GM21576 (cell line): ENCODE measurements around the gene CAMK1D.
"Not testable (repeated sequence)": the region's sequence is repeated elsewhere in the genome, so short reads cannot be mapped to it uniquely, and the experiment has no call there.

ENCODE experiments used
- ATAC-seq: cut with Tn5 transposase; IDR thresholded peaks from one replicate; pipeline ENCODE4 v1.9.1; 2021; ENCODE audit warnings: mild to moderate bottlenecking, moderate library complexity; ENCODE audit not compliant: unreplicated experiment

Gene CAMK1D

DNA sequence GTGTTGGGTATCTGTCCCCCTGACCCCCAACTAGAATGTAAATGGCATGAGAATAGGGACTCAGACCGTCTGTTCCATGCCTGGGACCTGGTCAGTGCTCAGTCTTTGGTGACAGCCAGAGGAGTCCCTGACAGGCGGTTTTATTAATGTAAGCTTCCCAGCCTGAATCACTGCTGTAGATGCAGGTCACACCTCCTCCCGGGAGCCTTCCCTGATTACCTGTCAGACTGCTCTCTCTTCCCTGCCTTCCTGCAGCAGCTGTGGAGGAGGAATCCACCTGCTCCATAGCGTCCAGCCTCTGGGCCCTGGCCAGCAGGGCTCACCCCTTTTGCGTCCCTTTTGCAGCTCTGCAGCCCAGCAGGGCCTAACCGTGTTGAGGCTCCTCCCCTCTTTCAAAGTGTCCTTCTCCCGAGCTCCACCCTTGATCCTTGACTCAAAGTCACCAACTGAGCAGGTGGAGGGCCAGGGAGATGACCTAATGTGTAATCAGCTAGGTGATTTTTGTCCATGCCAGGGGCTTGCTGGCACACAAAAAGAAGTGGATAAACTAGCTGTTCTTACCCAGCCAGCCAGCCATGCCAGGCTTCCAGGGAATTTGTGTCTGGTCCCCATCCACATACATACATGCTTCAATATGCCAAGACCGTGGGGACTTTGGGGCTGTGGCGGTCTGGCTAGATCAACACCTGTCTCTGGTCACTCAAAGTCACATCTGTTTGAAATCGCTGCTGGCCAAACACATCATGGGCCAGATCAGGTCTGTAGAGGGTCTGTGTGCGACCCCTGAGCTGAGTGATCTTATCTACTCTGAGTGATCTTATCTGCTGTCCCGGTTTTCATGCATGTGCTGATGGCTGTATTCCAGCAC, 457.1 kb downstream of the CAMK1D start:
- ATAC-seq: no peak

GRCh38 chr10:12807096-12807755, 457.9 kb downstream of the CAMK1D start:
- no peak for ATAC-seq

GRCh38 chr10:12808014-12808613, 458.8 kb downstream of the CAMK1D start:
- no peak for ATAC-seq

DNA sequence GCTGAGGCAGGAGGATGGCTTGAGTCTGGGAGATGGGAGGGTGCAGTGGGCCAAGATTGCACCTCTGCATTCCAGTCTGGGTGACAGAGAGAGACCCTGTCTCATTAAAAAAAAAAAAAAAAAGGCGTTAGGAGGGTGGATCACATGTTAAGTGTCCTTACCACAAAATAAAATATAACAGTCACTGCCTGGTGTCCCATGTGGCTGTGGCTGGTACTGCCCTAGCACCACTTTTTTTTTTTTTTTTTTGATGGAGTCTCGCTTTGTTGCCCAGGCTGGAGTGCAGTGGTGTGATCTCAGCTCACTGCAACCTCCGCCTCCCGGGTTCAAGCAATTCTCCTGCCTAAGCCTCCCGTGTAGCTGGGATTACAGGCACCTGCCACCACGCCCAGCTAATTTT, 460.7 kb downstream of the CAMK1D start:
- ATAC-seq: not testable (repeated sequence)

GRCh38 chr10:12811826-12812225, 462.5 kb downstream of the CAMK1D start:
- ATAC-seq: no peak

DNA sequence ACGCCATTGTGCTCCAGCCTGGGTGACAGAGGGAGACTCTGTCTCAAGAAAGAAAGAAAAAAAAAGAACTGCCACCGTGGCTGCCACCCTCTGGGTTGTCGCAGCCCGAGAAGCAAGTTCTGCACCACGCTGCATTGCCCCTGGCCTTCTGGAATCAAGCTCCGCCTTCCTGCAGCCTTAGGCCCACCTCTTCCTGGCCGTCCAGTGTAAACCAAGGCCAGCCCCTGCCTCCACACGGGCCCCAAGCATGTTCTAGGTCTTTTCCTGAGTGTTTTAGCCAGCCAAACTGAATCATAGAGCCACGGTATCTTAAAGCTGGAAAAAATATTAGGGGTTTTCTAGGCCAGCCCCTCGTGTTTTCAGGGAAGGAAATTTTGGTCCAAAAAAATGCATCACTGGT, 463.2 kb downstream of the CAMK1D start:
- ATAC-seq: no peak

DNA sequence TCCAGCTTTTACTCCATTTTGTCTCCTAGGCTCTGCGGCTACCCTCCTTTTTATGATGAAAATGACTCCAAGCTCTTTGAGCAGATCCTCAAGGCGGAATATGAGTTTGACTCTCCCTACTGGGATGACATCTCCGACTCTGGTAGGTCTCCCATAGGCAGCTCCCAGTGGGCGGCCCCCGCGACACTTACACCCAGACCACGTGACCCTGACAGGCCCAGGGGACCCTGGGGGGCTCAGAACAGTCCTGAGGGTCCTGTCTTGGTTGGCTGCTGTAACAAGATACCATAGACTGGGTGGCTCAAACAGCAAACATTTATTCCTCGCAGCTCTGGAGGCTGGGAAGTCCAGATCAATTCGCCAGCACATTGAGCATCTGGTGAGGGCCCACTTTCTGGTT, 464.8 kb downstream of the CAMK1D start:
- ATAC-seq: no peak

DNA sequence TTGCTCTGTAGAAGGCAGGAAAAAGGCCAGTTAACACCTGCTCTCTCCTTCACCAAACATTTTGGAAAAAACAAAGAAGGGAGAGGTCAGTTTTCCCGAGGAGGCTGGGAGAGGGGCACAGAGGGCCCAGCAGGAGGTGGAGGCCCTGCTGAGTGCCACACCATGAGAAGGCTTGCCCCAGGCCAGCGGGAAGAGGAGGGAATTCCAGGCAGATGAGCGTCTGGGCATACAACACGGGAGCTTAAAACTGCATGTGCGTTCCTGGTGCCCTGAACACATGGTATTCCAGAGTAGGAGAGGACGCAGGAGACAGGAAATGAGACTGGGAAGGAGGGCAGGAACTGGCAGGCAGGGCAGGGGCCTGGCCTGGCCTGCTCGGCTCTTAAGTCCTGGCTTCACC, 469.7 kb downstream of the CAMK1D start:
- no peak for ATAC-seq

DNA sequence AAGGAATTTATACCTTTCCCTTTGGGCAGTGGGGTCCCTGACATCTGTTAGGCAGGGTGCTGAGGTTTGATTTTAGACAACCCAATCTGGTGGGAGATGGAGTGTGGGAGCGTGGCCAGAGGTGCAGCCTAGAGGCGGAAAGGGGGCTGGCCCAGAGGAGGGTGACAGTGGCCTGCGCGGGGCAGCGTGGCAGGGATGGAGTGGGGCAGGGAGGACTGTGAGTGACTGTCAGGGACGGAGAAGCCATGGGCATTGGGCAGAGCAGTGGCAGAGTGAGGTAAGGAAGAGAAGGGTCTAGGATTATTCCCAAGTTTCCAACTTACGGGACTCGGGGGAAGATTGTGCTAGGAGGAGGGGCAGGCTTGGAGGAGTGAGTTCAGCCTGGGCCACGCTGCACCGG, 470.3 kb downstream of the CAMK1D start:
- no peak for ATAC-seq

GRCh38 chr10:12822126-12822892, 473.0 kb downstream of the CAMK1D start:
- no peak for ATAC-seq

DNA sequence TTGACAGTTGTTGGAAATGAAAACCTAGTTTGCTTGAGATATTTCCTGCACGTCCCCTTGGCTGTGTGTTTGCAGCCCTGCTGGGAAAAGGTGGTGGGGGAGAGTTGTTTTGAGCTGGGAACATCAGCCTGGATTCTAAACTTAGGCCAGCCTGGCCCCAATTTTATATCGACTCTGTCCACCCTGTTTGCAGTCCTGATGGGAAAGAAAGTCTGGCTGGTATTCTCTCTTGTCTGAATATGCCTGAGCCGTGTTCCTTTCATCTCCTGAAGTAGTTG, 473.5 kb downstream of the CAMK1D start:
- ATAC-seq: no peak

GRCh38 chr10:12823328-12823727, 474.0 kb downstream of the CAMK1D start:
- no peak for ATAC-seq

- ATAC-seq: no peak
Observed at GRCh38 chr10:12825260-12825849, 476.0 kb downstream of the CAMK1D start.

DNA sequence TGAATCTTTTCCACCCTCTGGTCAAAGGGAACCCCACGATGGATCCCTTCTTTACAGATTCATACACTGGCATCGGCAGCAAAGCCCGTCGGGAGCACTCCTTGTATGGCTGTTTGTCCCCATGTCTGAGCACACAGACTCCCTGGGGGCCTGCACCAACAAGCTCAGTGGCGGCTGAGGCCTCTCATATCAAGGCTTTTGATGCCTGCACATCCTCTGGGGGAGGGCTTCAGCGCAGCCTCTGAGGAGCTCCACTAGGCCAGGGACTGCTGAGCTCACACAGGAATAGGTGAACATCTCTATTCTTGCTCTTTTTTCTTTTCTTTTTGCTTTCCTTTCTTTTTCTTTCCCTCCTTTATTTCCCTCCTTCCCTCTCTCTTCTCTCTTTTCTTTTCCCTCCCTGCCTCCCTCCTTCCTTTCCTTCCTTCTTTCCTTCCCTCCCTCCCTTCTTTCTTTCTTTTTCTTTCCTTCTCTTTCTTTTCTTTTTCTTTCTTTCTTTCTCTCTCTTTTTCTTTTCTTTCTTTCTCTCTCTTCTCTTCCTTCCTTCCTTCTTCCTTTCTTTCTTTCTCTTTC, 477.5 kb downstream of the CAMK1D start:
- ATAC-seq: no peak

DNA sequence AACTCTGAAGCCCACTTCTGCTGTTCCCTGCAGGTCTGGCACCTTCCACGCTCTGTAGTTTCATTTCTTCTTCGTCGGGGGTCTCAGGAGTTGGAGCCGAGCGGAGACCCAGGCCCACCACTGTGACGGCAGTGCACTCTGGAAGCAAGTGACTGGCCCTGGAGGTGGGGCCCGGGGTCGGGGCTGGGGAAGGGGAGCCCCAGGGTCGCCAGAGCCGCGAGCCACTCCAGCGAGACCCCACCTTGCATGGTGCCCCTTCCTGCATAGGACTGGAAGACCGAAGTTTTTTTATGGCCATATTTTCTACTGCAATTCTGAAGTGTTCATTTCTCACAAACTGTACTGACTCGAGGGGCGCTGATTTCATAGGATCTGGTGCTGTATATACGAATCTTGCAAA, 479.4 kb downstream of the CAMK1D start:
- ATAC-seq: no peak

DNA sequence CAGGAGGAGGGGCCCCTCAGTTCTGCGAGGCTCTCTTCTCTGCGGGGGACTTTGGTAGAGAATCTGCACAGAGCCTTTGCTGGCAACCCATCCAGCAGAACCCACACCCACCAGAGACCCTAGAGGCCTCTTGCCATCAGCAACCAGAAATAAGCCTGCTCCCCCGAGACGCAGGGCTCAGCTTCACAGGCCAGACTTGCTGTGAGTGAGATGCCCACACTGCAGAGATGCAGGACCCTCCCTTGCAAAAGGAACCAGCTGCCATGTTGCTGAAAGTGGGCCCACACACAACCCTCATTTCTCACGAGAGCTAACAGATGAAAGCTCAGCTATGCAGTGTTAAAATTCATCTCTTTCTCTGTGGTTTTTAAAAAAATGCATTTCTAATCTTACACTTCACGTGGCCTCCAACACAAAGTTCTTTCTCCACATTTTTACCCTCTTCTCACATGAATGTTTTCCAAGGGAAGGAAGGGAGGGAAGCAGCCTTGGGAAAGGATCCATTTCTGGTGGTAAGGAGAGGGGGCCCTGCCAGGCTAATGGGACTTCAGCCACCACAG, 480.6 kb downstream of the CAMK1D start:
- no peak for ATAC-seq

- no peak for ATAC-seq
Observed at GRCh38 chr10:12832096-12832495, 482.7 kb downstream of the CAMK1D start.

- no peak for ATAC-seq
Observed at GRCh38 chr10:12833451-12833850, 484.1 kb downstream of the CAMK1D start.

DNA sequence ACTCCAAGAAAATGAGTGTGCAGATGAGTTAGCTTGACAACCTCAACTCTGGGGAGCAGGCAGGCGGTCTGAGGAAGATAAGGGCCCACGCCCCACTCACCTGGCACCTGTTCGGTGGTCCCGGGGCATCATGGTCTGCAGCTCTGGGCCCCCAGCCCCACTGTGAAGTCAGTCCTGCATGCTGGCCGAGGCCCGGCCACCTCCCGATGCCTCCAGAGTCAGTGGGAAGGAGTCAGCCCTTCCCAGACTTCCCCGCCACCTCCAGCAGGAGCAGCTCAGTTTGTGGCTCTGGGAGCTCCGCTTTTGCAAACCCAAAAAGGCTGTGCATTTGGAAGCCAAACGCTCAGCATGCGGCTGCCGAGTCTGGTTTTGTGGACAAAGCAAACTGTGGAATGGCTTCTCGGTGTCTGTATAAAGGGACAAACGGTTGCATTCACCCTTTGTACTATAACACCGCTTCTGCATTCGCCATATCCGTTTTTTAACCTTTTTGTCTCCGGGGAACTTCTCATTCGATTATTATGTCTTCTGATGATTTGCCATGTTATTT, 484.8 kb downstream of the CAMK1D start:
- no peak for ATAC-seq

DNA sequence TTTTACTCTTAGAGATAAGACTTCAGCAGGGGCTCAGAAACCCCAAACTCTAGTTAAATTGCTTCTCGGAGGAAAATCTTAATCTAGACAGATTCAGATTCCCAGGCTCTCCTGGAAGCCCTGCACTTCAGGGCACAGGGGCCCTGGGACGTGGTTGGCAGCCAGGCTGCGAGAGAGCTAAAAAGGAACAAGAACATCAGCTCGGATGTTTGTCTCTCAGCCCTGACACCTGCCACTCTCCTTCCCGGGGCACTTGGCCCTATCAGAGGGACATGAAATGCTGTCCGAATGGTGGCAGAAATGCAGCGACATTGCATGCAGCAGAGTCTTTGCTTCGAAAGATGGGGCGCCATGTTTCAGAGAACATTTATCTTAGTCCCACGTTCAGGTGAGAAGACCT, 485.4 kb downstream of the CAMK1D start:
- no peak for ATAC-seq
